ENCODE results near the gene DHX15. TPM values are rescaled to one million over a fixed set of nuclear protein-coding genes. Genes with fewer than 3 reads are reported as not detected.

The DHX15 gene
- total RNA-seq, 2 experiments from 2014 or later = 216 to 222 TPM

DNA sequence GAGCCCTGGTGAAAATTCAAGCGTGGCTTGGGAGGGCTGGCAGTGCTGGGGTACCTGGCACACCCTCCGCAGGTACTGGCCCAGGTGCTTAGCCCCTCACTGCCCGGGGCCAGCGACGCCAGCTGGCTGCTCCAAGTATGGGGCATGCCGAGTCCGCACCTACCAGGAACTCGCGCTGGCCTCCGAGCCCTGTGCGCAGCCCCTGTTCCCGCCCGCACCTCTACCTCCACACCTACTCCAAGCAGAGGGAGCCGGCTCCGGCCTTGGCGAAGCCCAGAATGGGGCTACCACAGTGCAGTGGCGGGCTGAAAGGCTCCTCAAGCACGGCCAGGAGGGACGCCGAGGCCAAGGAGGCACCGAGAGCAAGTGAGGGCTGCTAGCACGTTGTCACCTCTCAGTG, 14.9 kb upstream of the DHX15 start:
- Mint-ChIP-seq H3K27ac (no peak overlapping the region), H3K36me3 (ENCODE audit: low read depth) (no peaks in the 10 kb centered on the region), H3K27me3 (peaks cover 3% of the 10 kb centered on the region), H3K9me3 (peaks cover 3% of the 10 kb centered on the region), H3K4me1 (ENCODE audit: low read depth) (no peaks in the 10 kb centered on the region), H3K4me3 (no peak overlapping the region)
- intact Hi-C loops (cut with micrococcal nuclease) = no loop called here
- ChIA-PET POLR2A (interaction anchor here (1.6 kb wide), 1 partner anchor 532 kb away, joined by 3 read pairs; no protein-coding TSS in a partner anchor), CTCF (interaction anchor here (0.9 kb wide), 1 partner anchor 15 kb away, joined by 4 read pairs; no protein-coding TSS in a partner anchor)
- DNase-seq (no peak), ATAC-seq (no peak)
- TF ChIP-seq, protein P1, sequence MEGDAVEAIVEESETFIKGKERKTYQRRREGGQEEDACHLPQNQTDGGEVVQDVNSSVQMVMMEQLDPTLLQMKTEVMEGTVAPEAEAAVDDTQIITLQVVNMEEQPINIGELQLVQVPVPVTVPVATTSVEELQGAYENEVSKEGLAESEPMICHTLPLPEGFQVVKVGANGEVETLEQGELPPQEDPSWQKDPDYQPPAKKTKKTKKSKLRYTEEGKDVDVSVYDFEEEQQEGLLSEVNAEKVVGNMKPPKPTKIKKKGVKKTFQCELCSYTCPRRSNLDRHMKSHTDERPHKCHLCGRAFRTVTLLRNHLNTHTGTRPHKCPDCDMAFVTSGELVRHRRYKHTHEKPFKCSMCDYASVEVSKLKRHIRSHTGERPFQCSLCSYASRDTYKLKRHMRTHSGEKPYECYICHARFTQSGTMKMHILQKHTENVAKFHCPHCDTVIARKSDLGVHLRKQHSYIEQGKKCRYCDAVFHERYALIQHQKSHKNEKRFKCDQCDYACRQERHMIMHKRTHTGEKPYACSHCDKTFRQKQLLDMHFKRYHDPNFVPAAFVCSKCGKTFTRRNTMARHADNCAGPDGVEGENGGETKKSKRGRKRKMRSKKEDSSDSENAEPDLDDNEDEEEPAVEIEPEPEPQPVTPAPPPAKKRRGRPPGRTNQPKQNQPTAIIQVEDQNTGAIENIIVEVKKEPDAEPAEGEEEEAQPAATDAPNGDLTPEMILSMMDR (IDR thresholded peaks at IDR 0.05) = no peak

- no peak overlapping the region for H3K4me3 Mint-ChIP-seq
- H3K27me3 Mint-ChIP-seq = peaks cover 3% of the 10 kb centered on the region
- POLR2A ChIA-PET = interaction anchor here (1.6 kb wide), 1 partner anchor 533 kb away, joined by 3 read pairs; no protein-coding TSS in a partner anchor
- no peak overlapping the region for H3K27ac Mint-ChIP-seq
- ATAC-seq (no peak), DNase-seq (no peak)
- no peaks in the 10 kb centered on the region for H3K4me1 Mint-ChIP-seq (ENCODE audit: low read depth)
- peaks cover 3% of the 10 kb centered on the region for H3K9me3 Mint-ChIP-seq
- TF ChIP-seq, protein P1 (IDR thresholded peaks at IDR 0.05) = no peak
- CTCF ChIA-PET = no interaction called here
- no peaks in the 10 kb centered on the region for H3K36me3 Mint-ChIP-seq (ENCODE audit: low read depth)
- intact Hi-C loops (cut with micrococcal nuclease) = no loop called here
Observed at GRCh38 chr4:24598025-24598424, 13.7 kb upstream of the DHX15 start.

DNA sequence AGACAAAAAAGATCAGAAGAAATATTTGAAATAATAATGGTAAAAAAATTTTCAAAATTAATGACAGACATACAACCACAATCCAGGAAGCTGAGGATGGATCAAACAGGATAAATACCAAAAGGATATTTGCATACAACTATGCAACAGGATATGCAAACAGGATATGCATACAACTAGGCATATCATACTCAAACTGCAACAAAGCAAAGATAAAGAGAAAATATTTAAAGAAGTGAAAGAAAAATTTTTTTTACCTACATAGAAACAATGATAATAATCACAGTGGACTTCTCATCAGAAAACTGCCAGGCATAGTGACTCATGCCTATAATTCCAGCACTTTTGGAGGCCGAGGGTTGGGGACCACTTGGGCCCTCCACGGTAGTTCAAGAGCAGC, 11.3 kb upstream of the DHX15 start:
- Mint-ChIP-seq H3K36me3 (ENCODE audit: low read depth) (peaks cover 3% of the 10 kb centered on the region), H3K27ac (no peak overlapping the region), H3K4me1 (ENCODE audit: low read depth) (no peaks in the 10 kb centered on the region), H3K27me3 (peaks cover 7% of the 10 kb centered on the region), H3K9me3 (peaks cover 13% of the 10 kb centered on the region), H3K4me3 (no peak overlapping the region)
- DNase-seq (no peak), ATAC-seq (no peak)
- POLR2A ChIA-PET = no interaction called here
- TF ChIP-seq, protein P1 (IDR thresholded peaks at IDR 0.05) = no peak
- intact Hi-C loops (cut with micrococcal nuclease) = no loop called here
- CTCF ChIA-PET = interaction anchor here (0.8 kb wide), 1 partner anchor 12 kb away, joined by 3 read pairs; no protein-coding TSS in a partner anchor

DNA sequence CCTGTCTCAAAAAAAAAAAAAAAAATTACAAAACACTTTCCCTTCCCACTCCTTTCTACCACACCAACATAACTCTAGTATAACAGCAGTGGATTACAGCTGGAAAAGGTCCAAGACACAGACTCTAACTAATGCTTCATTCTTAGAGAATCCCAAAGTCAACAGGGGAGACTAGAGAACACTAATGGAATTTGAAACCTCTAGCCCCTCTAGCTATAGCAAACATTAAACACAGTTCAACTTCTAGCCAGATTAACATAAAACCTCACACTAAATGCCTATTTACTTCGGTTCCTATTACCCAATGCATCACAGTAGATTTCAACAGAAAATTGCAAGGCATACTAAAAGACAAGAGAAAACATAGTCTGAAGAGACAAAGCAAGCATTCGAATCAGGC, 10.5 kb upstream of the DHX15 start:
- intact Hi-C loops (cut with micrococcal nuclease) = no loop called here
- Mint-ChIP-seq H3K4me3 (no peak overlapping the region), H3K27me3 (peaks cover 7% of the 10 kb centered on the region), H3K27ac (no peak overlapping the region), H3K36me3 (ENCODE audit: low read depth) (peaks cover 4% of the 10 kb centered on the region), H3K9me3 (peaks cover 19% of the 10 kb centered on the region), H3K4me1 (ENCODE audit: low read depth) (no peaks in the 10 kb centered on the region)
- no peak for ATAC-seq
- POLR2A ChIA-PET = interaction anchor here (0.8 kb wide), 1 partner anchor 11 kb away, joined by 5 read pairs; the partner anchor contains the start of gene DHX15
- no peak for DNase-seq
- TF ChIP-seq, protein P1 (IDR thresholded peaks at IDR 0.05) = no peak
- CTCF ChIA-PET = no interaction called here

DNA sequence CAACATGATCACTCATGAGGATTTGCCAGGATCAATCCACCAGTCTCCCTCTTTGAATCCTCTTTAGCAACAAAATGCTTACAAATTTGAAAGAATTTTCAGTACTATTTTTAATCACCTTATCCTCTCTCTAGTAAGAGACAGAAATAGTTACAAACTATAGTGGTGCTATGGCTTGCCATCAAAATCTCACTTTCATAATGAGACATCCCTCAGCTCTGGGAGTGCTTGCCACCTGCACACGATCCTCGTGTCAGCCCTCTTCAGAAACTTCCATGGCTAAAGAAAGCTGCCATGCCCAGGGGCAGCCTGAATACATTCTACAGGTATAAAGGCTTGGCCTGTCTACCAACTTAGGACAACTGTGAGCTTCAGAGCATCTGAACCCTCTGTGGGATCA, 5.1 kb upstream of the DHX15 start:
- Mint-ChIP-seq H3K4me3 (no peak overlapping the region), H3K36me3 (ENCODE audit: low read depth) (peaks cover 6% of the 10 kb centered on the region), H3K4me1 (ENCODE audit: low read depth) (peaks cover 3% of the 10 kb centered on the region), H3K9me3 (peaks cover 20% of the 10 kb centered on the region), H3K27ac (no peak overlapping the region), H3K27me3 (peaks cover 5% of the 10 kb centered on the region)
- POLR2A ChIA-PET = interaction anchor here (0.5 kb wide), 1 partner anchor 679 kb away, joined by 3 read pairs; no protein-coding TSS in a partner anchor
- CTCF ChIA-PET = interaction anchor here (1.1 kb wide), 1 partner anchor 76 kb away, joined by 3 read pairs; no protein-coding TSS in a partner anchor
- intact Hi-C loops (cut with micrococcal nuclease) = no loop called here
- DNase-seq (no peak), ATAC-seq (no peak)
- TF ChIP-seq, protein P1 (IDR thresholded peaks at IDR 0.05) = no peak
